ENCODE measurements around the gene NPFF.

- TF ChIP-seq CTCF (conservative IDR thresholded peaks at IDR 0.05 in 1 of 2, IDR thresholded peaks at IDR 0.05 in 1 of 2; ENCODE audit: low read depth in 1 of 2, low read length in 2 of 2) (no peak), EZH2 (IDR thresholded peaks at IDR 0.05; ENCODE audit: low read length, missing control alignments) (no peak)
Measured at GRCh38 chr12:53483979-53484377, 23.3 kb downstream of the NPFF start.

All from fibroblast of lung (primary cell).